HK-2 (cell line): ENCODE results near the gene CC2D1A.

ENCODE experiments used
- DNase-seq: peaks from one replicate; pipeline ENCODE4 v3.0.0-alpha.2; 2018; ENCODE audit not compliant: unreplicated experiment

The CC2D1A gene

DNA sequence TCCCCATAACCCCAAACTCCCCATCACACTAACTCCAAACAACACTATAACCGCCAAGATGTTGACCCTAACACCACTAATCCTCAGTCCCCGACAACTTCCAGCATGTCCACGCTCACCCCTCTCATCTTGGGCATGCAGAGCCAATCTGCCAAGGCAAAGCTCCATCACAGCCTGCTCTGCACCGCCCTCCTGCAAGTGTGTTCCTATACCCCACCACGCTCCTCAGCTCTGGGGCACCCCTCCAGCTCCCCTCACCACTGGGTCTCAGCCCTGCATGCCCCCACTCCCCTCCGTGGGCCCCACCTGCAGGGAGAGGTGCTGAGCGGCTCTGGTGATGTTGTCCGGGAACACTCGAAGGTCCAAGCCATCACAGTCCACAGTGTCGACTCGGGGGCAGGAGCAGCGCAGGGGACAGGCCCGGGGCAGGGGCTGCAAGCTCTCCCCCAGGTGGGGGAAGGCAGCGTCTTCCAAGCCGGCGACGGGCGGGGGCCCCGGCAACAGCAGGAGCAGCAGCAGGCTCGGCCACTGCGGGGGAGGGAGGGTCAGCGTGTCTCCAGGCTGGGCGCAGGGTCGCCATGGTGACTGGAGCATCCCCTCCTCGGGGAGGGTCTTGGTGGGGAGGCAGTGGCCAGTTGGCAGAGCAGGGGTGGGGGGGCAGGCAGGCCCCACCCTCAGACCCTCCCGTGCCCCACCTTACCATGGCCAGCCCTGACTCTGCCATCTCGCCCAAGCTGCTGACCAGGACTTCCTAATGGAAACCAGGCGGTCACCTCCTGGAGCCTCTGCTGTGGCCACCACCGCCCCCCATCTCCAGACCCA is 31.7 kb downstream of the CC2D1A start:
- DNase-seq = no peak

DNA sequence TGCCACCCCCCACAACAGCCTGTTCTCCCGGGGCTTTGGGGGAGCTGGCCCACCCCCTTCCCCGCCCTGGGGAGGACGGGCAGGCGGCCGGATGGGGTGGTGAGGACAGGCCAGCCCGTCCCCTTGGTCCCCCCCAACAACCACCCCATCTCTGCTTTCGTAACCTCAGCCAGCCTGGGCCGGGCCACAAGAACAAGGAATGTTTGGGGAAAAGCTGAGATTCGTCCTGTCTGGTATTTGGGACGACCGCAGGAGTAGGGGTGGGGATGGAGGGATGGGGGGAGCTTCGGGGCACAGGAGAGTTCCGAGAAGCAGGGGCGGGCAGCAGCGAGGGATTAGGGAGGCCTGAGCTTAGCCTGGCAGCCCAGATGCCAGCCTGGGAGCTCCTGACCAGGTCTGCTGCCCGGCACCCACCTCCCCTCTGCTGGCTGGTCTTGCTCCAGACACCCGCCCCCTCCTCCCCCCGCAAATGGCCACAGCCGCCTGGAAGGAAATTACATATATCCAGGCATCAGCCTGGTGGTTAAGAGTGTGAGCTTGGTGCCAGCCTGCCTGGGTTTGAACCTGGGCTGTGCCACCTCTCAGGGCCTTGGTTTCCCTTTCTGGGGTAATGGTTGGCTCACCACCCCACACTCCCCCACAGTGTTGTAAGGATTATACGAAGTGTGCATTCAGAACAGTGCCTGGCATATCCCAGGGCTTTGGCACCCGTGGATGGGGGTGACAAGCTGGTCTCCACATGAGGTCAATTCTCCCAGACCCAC is 32.5 kb downstream of the CC2D1A start, which contains the start of gene PODNL1:
TSS of gene PODNL1 (minus strand) at position 117 of the 764 bp plus-strand sequence. CDS start 236 bp downstream, outside the sequence.
- DNase-seq = no peak

DNA sequence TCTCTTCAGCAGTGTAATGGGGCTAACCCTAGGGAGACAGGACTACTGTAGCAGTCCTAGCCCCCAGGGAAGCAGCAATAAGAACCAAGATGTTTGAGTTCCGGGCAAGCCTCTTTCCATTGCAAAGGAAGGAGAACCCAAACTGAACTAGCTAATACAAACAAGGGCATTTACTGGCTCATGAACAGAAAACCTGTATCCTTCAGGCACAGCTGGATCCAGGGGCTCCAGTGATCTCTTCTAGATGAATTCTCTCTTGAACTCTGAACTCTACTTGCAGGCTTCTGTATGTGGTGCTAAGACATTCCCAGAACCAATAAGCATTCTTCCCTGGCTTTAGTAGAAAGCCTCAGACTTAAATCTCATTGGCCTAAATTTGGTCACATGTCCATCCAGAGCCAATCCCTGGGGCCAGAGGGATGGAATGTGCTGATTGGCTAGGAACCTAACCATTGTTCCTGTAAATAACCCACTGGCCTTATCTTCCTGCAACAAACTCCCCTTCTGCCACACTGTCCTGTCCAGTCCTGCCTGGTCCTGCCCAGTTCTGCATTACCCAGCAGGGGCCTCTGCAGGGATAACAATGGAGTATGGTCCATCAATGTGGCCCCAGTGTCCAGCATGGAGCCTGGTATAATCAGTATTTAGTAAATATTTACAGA is 36.2 kb downstream of the CC2D1A start:
- no peak for DNase-seq

DNA sequence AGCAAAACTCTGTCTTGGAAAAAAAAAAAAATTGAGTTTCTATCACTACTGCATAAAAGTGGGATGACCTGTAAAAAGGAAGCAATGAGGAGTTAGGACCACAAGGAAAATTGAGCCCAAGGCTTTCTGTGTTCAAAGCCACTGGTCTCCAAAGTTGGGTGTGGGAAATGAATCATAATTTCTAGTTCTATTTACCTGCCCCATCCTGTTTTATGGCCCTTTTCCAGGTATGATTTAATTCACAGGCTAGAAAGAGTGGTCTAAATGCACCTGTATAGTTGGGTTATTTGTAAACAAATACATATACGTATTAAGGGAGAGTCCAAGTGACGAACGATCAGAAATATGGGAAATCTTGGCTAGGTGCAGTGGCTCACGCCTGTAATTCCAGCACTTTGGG is 40.4 kb downstream of the CC2D1A start:
- DNase-seq = no peak

DNA sequence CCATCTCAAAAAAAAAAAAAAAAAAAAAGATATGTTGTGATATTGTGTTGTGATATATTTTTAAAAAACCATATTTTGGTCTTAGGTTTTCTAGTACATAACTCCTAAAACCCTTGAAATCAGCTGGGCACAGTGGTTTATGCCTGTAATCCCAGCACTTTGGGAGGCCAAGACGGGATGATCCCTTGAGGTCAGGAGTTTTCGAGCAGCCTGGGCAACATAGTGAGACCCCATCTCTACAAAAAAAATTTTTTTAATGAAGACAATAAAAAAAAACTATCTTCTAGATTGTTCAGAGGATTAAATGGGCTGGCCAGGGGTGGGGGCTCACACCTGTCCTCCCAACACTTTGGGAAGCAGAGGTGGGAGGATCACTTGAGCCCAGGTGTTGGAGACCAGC is 45.0 kb downstream of the CC2D1A start:
- no peak for DNase-seq

DNA sequence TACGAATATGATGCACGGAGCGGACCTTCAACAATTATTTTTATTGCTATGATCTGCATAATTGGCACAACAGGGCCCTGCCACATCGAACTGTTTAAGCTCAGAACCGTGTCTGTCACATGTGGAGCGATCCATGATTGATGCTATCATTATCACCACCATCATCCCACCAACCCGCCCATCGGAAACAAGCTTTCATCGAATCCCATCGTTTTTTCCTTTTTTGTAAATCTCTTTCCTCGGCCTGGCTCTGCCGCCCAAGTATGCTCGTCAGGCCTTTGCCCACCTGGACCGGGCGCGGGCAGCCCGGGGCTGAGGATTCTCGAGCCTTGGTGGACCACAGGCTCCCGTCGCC is 45.8 kb downstream of the CC2D1A start:
- DNase-seq = no peak

DNA sequence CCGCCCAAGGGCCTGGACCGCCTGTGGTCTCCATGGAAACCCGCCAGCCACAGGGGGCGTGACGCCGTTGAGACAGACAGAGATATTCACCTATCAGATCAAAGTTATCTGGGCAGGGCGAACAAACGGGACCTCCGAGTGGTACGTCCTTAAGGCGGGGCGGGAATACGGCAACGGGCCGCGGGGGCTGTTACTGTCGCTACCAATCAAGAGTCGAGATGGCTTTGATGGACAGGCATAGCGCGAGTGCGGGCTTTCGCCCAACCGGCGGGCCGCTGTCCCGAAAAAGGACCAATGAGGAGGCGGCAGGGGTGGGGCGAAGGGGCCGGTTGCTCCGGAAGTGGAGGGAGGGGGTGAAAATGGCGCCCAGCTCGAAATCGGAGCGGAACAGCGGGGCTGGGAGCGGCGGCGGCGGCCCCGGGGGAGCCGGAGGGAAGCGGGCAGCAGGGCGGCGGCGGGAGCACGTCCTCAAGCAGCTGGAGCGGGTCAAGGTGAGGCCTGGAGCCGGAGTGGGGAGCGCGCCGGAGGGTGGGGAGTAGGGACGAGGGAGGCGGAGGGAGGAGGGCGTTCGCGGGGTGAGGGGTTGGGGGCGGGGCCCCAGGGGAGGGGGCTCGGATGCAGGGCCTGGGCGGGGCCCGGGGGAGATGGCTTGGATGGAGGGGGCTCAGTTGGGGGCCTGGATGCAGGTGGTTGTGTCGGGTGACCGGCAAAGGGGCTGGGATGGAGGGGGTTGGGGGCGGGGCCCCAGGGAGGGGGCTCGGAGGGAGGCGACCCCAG is 46.3 kb downstream of the CC2D1A start, which contains the start of gene DCAF15:
TSS of gene DCAF15 (plus strand) at position 356 of the 777 bp plus-strand sequence. CDS start at position 360, 4 bp downstream.
- peak; percentile 99 for DNase-seq

DNA sequence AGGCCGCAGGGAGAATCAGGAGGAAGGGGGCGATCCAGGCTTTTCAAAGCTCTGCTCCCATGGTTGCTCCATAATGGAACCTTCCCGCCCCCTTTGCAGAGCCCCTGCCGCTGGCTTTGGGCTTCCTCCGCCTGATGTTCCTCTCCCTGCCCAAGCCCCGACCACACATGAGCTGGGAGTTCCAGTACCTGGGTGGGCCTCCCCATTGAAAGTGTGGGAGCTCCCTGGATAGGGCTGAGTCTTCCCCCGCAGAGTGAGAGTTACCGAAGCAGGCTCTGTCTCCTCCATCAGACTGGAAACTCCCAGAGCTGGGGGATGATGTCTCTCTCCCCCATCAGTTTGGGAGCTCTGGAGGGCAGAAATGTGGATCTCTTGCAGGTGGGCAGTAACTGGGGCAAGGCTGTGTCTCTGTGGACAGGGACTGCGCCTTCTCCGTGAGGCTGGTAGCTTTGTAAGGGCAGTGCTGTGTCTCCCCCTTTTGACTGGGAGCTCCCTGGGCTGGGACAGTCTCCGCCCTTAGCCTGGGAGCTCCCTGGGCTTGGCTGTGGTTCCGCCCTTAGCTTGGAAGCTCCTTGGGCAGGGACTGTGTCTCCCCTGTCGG is 47.0 kb downstream of the CC2D1A start:
- peak; percentile 54 for DNase-seq

DNA sequence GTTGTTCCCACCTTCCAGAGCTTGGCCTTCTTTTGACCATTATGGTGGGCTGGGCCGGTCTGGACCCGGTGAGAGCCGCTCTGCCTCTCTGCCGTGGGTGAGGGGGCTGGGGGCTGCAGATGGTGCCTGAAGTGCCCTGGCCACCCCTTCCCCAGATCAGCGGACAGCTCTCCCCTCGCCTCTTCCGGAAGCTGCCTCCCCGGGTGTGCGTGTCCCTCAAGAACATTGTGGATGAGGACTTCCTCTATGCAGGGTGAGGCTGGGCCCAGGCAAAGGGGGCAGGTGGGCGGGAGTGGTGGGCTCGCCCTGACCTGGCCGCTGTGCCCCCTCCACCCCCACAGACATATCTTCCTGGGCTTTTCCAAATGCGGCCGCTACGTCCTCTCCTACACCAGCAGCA is 48.2 kb downstream of the CC2D1A start:
- DNase-seq = no peak

DNA sequence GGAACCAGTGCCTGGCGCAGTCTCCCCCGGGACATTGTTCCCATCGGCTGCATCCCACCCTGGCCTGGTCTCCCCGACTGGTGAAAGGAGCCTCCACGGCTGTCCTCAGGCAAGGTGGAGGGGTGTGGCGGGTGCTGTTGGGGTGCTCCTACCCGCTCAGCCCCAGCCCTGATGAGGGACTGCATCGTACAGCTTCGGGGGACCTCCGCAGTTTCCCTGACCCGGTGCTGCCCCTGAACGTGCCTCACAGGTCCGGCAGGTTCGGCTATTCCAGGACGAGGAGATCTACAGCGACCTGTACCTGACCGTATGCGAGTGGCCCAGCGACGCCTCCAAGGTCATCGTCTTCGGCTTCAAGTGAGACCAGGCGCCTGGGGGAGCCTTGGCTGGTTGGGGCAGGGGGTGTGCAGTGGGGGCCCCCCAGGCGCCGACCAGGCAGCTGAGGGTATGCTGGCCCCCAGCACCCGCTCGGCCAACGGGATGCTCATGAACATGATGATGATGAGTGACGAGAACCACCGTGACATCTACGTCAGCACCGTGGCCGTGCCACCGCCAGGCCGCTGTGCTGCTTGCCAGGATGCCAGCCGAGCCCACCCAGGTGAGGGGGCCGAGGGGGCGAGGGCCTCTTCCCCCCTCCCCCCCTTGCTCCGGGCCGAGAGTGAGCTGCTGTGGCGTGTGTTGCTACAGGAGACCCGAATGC is 49.8 kb downstream of the CC2D1A start:
- DNase-seq = no peak

DNA sequence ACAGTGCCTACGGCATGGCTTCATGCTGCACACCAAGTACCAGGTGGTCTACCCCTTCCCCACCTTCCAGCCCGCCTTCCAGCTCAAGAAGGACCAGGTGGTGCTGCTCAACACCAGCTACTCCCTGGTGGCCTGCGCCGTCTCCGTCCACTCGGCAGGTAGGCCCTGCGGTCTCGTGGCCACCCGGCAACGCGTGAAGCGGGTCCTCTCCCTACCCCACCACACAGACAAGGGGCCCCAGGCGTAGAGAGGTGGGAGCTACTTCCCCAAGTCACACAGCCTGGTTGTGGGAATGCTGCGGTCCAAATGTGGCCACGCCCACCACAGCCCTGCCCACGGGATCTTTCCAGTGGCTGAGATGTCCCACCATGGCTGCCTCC is 50.4 kb downstream of the CC2D1A start:
- DNase-seq = no peak

DNA sequence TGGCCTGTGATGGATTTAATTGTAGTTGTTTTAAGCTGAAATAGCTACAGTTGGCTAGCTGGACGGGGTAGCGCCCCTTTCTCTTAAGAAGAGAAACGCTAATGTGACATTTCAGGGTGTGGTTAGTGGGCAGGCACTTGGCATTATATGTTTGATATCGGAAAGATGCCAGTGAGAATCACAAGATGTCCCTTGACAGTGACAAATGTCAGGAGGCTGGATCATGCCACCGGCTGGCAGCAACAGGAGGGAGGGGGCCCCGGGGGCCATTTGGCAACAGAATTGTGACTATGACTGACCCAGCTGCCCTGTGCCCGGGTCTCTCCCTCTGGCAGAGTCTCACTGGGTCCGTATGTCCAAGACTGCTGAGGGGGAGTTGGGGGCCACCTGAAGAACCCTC is 51.0 kb downstream of the CC2D1A start:
- no peak for DNase-seq

DNA sequence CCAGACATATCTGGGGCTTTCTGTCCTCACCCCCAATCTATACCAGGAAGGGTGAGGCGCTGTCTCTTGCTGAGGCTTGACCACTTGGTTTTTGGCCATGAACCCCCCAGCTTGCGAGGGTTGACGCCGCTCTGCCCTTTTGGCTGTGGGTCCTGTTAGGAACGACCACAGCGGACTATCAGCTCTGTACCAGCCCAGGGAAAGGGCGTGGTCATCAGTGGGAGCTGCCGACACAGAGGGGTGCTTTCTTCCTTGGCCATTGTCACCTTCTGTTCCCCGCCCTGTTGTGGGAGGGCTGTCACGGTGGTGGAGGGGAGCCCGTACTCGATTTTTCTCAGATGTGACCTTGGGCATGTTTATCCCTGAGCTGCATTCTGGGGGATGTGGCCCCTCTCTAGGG is 52.0 kb downstream of the CC2D1A start:
- DNase-seq = no peak

DNA sequence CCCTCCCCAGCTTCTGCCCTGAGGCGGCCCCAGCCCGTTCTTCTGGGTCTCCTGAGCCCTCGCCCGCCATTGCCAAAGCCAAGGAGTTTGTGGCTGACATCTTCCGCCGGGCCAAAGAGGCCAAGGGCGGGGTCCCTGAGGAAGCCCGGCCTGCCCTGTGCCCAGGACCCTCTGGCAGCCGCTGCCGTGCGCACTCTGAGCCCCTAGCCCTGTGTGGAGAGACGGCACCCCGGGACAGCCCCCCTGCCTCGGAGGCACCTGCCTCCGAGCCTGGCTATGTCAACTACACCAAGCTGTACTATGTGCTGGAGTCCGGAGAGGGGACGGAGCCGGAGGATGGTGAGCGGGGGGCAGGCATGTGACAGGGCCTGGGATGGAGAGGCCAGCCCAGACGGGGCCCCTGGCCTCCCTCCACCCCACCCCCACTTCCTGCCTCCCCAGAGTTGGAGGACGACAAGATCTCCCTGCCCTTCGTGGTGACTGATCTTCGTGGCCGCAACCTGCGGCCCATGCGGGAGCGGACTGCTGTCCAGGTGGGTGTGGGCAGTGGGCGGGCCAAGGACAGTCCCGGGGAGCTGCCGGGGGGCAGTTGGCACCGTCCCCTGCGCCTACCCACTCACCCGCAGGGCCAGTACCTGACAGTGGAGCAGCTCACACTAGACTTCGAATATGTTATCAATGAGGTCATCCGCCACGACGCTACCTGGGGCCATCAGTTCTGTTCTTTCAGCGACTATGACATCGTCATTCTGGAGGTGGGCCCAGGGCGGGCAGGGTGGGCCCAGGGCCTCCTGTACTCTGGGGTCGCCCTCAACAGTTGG is 53.4 kb downstream of the CC2D1A start:
- no peak for DNase-seq

DNA sequence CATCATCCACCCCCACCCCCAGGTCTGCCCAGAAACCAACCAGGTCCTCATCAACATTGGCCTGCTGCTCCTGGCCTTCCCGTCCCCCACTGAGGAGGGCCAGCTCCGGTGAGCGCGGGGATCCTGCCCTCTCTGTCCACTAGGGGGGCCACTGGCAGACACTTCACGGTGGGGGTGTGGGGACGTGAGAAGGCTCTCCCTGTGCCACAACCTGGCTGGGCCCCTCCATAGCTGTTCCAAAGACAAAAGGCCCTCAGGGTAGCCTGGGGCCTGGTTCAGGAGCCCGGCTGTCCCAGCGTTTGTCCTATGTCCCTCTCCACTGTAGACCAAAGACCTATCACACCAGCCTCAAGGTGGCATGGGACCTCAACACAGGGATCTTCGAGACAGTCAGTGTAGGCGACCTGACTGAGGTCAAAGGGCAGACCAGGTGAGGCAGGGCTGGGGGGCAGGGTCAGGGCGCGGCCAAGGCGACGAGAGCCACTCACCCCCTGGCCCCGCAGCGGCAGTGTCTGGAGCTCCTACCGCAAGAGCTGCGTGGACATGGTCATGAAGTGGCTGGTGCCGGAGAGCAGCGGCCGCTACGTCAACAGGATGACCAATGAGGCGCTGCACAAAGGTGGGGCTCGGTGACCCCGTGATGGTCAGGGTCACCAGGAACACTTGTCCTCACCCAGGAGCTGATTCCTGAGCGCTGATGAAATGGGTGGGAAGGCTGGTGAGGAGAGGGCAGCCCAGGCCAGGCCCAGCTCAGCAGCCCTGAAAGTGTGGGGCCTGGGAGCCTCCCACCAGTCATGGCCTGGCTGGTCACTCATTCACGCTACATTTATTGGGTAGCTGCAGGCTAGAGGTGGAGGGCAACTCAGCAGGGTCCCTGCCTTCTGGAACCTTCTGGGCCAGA is 54.2 kb downstream of the CC2D1A start:
- DNase-seq = no peak

DNA sequence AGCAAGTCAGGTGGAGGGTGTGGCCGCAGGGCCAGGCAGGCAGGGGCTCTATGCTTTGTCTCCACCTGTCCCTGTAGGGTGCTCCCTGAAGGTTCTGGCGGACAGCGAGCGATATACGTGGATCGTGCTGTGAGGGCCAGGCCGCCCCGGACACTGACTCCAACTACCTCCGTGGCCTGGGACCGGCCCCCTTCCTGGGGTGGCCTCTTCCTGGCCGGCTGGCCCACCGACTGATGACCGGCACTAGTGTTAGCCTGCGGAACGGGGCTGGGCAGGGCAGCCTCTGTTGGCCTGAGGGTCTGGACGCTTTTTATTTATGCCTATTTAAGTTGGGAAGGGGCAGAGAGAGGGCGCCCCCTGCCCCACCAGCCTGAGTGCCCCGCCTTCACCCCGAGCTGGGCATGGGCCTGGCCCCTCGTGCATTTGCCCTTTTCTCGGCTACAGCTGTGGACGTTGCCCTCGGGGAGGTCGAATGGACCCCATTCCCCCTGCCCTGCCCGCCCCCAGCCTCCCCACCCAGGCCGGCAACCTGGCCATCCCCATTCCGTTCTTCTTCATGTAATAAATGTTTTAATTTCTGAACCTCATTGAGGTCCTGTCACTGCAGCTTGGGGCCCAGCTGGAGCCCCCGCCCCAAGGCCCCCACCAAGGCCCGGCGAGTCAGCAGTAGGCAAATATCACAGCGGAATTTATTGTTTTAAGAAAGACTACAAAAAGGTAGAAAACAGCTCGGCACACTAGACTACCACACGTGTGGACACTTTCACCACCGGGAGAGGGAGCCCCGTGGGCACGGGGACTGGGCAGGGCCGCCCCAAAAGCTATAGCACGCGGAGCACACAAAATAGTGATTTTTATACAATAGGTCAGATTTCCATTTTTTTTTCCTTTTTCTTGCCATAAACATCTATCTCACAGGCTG is 55.1 kb downstream of the CC2D1A start:
- no peak for DNase-seq

DNA sequence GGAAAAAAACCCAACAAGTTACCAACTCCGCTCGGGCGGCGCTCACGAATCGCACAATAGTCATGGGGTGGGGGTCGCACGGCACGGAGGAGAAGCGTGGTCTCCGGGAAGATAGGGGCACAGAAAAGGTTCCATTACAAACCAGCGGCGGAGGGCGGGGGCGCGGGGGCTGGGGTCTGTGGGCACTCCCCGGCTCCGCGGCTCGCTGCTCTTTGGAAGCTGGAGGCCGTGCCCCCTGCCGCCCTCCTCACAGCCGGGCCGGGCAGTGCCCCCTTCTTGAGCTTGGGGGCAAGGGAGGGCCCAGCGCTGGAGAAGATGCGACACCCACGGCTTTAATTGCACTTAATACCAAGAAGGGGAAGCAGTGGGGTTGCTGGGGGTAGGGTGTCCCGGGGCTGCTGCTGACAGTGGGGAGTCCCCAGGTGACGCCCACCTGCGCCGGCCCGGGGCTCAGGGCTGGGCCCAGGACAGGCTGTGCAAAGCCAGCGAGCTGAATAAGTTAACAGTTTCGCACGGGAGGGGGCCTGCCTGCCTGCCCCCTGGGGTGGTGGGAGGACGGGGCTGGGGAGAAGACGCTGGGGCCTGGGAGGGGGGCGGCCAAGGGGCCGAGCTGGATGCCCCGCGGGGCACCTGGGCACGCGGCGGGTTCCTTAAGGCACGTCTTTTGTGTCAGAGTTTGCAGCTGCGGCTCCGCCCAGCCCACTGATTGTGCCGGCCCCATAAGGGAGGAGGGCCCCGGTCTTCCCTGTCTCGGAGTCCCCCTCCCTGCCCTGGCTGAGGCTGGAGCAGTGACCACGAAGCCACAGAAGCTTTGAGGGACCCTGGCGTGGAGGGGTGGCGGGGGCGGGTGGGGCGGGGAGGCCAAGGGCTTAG is 56.1 kb downstream of the CC2D1A start:
- DNase-seq = no peak
